Smooth muscle cell (in vitro differentiated cells): ENCODE results near the gene GUCD1. TPM values are rescaled to one million over a fixed set of nuclear protein-coding genes. Genes with fewer than 3 reads are reported as not detected.

Experiments used
- DNase-seq: peaks from one replicate; lab custom pipeline; 2025; ENCODE audit not compliant: unreplicated experiment; lab: John Stamatoyannopoulos, UW
- H2AFZ ChIP-seq: fragments of 200-600 bp; sonication (generic); 2 replicates; pipeline ENCODE4 v1.6.0; 2016; ENCODE audit warnings: antibody characterized with exemption, low read depth, mild to moderate bottlenecking
- H3F3A ChIP-seq: fragments of 200-600 bp; sonication (generic); 2 replicates; pipeline ENCODE4 v1.6.0; 2017; ENCODE audit warnings: antibody characterized with exemption, low read depth
- H3K27ac ChIP-seq: fragments of 200-600 bp; sonication (generic); 2 replicates; pipeline ENCODE4 v1.5.1; 2016; ENCODE audit warnings: low read depth, mild to moderate bottlenecking
- H3K27me3 ChIP-seq: fragments of 200-600 bp; sonication (generic); 2 replicates; pipeline ENCODE4 v1.6.1; 2016; ENCODE audit warnings: low read depth, mild to moderate bottlenecking
- H3K36me3 ChIP-seq: fragments of 200-600 bp; sonication (generic); 2 replicates; pipeline ENCODE4 v1.5.1; 2016; ENCODE audit warnings: low read depth
- H3K4me1 ChIP-seq: fragments of 200-600 bp; sonication (generic); 2 replicates; pipeline ENCODE4 v1.5.1; 2016; ENCODE audit warnings: low read depth
- H3K4me2 ChIP-seq: fragments of 200-600 bp; sonication (generic); 2 replicates; pipeline ENCODE4 v1.6.0; 2016; ENCODE audit warnings: mild to moderate bottlenecking
- H3K4me3 ChIP-seq: fragments of 200-600 bp; sonication (generic); 2 replicates; pipeline ENCODE4 v1.5.1; 2016; ENCODE audit warnings: mild to moderate bottlenecking
- H3K79me2 ChIP-seq: fragments of 200-600 bp; sonication (generic); 2 replicates; pipeline ENCODE4 v1.6.0; 2016; ENCODE audit warnings: low read depth, mild to moderate bottlenecking
- H3K9ac ChIP-seq: fragments of 200-600 bp; sonication (generic); 2 replicates; pipeline ENCODE4 v1.6.0; 2016; ENCODE audit warnings: low read depth
- H3K9me3 ChIP-seq: fragments of 200-600 bp; sonication (generic); replicated peaks from 2 replicates; pipeline ENCODE4 v1.5.1; 2016; ENCODE audit warnings: low read depth
- H4K20me1 ChIP-seq: fragments of 200-600 bp; sonication (generic); 2 replicates; pipeline ENCODE4 v1.6.0; 2016; ENCODE audit warnings: low read depth
- CTCF ChIP-seq: fragments of 200-600 bp; sonication (generic); IDR thresholded peaks from 2 replicates; pipeline ENCODE4 v1.5.1; 2017; ENCODE audit warnings: borderline replicate concordance, mild to moderate bottlenecking, antibody characterized with exemption; ENCODE audit not compliant: insufficient read depth, poor library complexity, severe bottlenecking
- WGBS: methylation state at CpG from one replicate; pipeline ENCODE4 v1.1.7; 2016; ENCODE audit warnings: low lambda C conversion rate; 5-methylcytosine and 5-hydroxymethylcytosine counted together
- polyA plus RNA-seq: library from polyadenylated mRNA; unstranded; fragments of >200 nt; fragmentation: Nextera tagmentation; extraction: Ambion mirVana; gene quantifications from 2 replicates; pipeline ENCODE4 v1.2.1, GENCODE V29; 2016
- total RNA-seq: library from RNA; depleted of rRNA; stranded (reverse); fragments of >200 nt; gene quantifications from 2 replicates; pipeline ENCODE4 v1.2.3, GENCODE V29; 2014

GUCD1 gene
- total and polyA plus RNA-seq, 2 experiments from 2014 or later, result 54.3 to 56.0 TPM

GRCh38 chr22:24518771-24519485, 36.0 kb downstream of the GUCD1 start:
- no peaks in the 10 kb centered on the region for H3K36me3 ChIP-seq
- WGBS, result 91% methylated on average over 9 of the region's 9 CpGs
- no peak for DNase-seq
- no peak overlapping the region for H2AFZ ChIP-seq
- H3K4me2 ChIP-seq, result no peak overlapping the region
- no peak overlapping the region for H3K9ac ChIP-seq
- no peak overlapping the region for H3K27ac ChIP-seq
- H3F3A ChIP-seq, result peaks cover 8% of the 10 kb centered on the region
- no peaks in the 10 kb centered on the region for H4K20me1 ChIP-seq
- TF ChIP-seq CTCF, result no peak
- no peaks in the 10 kb centered on the region for H3K4me1 ChIP-seq
- no peaks in the 10 kb centered on the region for H3K79me2 ChIP-seq
- no peaks in the 10 kb centered on the region for H3K9me3 ChIP-seq
- H3K27me3 ChIP-seq, result peaks cover 9% of the 10 kb centered on the region
- H3K4me3 ChIP-seq, result no peak overlapping the region

GRCh38 chr22:24518228-24518627, 36.7 kb downstream of the GUCD1 start:
- WGBS, result 88% methylated on average over 3 of the region's 3 CpGs
- H4K20me1 ChIP-seq, result no peaks in the 10 kb centered on the region
- no peaks in the 10 kb centered on the region for H3K9me3 ChIP-seq
- no peak overlapping the region for H2AFZ ChIP-seq
- peaks cover 10% of the 10 kb centered on the region for H3K27me3 ChIP-seq
- no peaks in the 10 kb centered on the region for H3K79me2 ChIP-seq
- no peak overlapping the region for H3K27ac ChIP-seq
- no peak overlapping the region for H3K4me2 ChIP-seq
- H3K4me3 ChIP-seq, result no peak overlapping the region
- peaks cover 4% of the 10 kb centered on the region for H3F3A ChIP-seq
- H3K4me1 ChIP-seq, result no peaks in the 10 kb centered on the region
- no peak for TF ChIP-seq CTCF
- DNase-seq, result no peak
- H3K9ac ChIP-seq, result no peak overlapping the region
- no peaks in the 10 kb centered on the region for H3K36me3 ChIP-seq

DNA sequence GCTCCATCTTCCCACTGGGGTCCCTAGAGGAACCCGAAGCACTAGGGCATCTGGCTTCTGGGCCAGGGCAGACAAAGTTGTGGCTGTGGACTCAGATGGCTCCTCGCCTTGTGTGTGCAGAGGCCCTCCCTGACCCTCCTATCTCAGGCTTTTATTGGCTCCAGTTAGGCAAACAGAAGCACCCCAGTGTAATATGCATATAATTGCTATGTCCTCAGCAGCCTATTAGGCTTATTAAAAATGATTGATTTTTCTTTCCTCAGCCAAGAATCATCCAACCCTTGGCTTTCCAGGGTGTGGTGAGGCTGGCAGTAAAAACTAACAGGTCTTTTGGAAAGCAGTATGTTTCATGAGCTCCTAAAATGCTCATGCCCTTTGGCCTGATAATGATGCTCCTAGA, 37.5 kb downstream of the GUCD1 start:
- Histone ChIP-seq H3K4me3 (no peak overlapping the region), H3K4me2 (no peak overlapping the region), H3K27ac (no peak overlapping the region), H3F3A (peaks cover 4% of the 10 kb centered on the region), H2AFZ (no peak overlapping the region), H3K9me3 (no peaks in the 10 kb centered on the region), H3K9ac (no peak overlapping the region), H3K36me3 (no peaks in the 10 kb centered on the region), H4K20me1 (no peaks in the 10 kb centered on the region), H3K4me1 (no peaks in the 10 kb centered on the region), H3K27me3 (peaks cover 10% of the 10 kb centered on the region), H3K79me2 (no peaks in the 10 kb centered on the region)
- TF ChIP-seq CTCF, result no peak
- DNase-seq, result no peak
- WGBS, result 95% methylated on average over 2 of the region's 2 CpGs

GRCh38 chr22:24516301-24516737, 38.6 kb downstream of the GUCD1 start:
- H2AFZ ChIP-seq, result no peak overlapping the region
- DNase-seq, result peak; percentile 12
- H3K79me2 ChIP-seq, result no peaks in the 10 kb centered on the region
- 15% methylated on average over 3 of the region's 3 CpGs for WGBS
- no peaks in the 10 kb centered on the region for H4K20me1 ChIP-seq
- no peaks in the 10 kb centered on the region for H3K9me3 ChIP-seq
- no peaks in the 10 kb centered on the region for H3K4me1 ChIP-seq
- peaks cover 10% of the 10 kb centered on the region for H3K27me3 ChIP-seq
- peak overlapping the region; percentile 58 for H3K9ac ChIP-seq
- H3K4me2 ChIP-seq, result peak overlapping the region; percentile 72
- no peaks in the 10 kb centered on the region for H3K36me3 ChIP-seq
- no peak overlapping the region for H3K4me3 ChIP-seq
- no peak for TF ChIP-seq CTCF
- H3F3A ChIP-seq, result peaks cover 4% of the 10 kb centered on the region
- peak overlapping the region; percentile 70 for H3K27ac ChIP-seq
